ENCODE data around the gene UTS2B.

DNA sequence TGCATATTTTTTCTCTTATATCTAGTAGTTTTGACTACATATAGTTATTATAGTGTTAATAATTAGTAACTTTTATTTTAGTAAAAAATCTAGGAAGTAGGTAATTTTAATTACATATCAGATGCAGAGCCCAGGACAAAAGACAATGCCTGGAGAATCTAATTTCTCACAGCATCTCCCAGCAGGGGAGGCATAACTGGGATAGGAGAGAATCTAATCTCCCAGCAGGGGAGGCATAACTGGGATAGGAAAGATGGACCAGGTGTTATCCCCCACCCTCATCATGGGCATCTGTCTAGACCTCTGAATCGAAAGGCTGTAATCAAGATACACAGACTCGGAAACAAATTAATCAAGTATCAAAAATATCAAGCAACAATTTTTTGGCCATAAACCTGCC is 73.0 kb downstream of the UTS2B start:
- TF ChIP-seq, protein P1, sequence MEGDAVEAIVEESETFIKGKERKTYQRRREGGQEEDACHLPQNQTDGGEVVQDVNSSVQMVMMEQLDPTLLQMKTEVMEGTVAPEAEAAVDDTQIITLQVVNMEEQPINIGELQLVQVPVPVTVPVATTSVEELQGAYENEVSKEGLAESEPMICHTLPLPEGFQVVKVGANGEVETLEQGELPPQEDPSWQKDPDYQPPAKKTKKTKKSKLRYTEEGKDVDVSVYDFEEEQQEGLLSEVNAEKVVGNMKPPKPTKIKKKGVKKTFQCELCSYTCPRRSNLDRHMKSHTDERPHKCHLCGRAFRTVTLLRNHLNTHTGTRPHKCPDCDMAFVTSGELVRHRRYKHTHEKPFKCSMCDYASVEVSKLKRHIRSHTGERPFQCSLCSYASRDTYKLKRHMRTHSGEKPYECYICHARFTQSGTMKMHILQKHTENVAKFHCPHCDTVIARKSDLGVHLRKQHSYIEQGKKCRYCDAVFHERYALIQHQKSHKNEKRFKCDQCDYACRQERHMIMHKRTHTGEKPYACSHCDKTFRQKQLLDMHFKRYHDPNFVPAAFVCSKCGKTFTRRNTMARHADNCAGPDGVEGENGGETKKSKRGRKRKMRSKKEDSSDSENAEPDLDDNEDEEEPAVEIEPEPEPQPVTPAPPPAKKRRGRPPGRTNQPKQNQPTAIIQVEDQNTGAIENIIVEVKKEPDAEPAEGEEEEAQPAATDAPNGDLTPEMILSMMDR (conservative IDR thresholded peaks at IDR 0.05; ENCODE audit: low read depth in 2 of 2): no peak
- no peak for TF ChIP-seq POLR2AphosphoS5 (IDR thresholded peaks at IDR 0.05; ENCODE audit: low read depth)
- TF ChIP-seq, protein P2, sequence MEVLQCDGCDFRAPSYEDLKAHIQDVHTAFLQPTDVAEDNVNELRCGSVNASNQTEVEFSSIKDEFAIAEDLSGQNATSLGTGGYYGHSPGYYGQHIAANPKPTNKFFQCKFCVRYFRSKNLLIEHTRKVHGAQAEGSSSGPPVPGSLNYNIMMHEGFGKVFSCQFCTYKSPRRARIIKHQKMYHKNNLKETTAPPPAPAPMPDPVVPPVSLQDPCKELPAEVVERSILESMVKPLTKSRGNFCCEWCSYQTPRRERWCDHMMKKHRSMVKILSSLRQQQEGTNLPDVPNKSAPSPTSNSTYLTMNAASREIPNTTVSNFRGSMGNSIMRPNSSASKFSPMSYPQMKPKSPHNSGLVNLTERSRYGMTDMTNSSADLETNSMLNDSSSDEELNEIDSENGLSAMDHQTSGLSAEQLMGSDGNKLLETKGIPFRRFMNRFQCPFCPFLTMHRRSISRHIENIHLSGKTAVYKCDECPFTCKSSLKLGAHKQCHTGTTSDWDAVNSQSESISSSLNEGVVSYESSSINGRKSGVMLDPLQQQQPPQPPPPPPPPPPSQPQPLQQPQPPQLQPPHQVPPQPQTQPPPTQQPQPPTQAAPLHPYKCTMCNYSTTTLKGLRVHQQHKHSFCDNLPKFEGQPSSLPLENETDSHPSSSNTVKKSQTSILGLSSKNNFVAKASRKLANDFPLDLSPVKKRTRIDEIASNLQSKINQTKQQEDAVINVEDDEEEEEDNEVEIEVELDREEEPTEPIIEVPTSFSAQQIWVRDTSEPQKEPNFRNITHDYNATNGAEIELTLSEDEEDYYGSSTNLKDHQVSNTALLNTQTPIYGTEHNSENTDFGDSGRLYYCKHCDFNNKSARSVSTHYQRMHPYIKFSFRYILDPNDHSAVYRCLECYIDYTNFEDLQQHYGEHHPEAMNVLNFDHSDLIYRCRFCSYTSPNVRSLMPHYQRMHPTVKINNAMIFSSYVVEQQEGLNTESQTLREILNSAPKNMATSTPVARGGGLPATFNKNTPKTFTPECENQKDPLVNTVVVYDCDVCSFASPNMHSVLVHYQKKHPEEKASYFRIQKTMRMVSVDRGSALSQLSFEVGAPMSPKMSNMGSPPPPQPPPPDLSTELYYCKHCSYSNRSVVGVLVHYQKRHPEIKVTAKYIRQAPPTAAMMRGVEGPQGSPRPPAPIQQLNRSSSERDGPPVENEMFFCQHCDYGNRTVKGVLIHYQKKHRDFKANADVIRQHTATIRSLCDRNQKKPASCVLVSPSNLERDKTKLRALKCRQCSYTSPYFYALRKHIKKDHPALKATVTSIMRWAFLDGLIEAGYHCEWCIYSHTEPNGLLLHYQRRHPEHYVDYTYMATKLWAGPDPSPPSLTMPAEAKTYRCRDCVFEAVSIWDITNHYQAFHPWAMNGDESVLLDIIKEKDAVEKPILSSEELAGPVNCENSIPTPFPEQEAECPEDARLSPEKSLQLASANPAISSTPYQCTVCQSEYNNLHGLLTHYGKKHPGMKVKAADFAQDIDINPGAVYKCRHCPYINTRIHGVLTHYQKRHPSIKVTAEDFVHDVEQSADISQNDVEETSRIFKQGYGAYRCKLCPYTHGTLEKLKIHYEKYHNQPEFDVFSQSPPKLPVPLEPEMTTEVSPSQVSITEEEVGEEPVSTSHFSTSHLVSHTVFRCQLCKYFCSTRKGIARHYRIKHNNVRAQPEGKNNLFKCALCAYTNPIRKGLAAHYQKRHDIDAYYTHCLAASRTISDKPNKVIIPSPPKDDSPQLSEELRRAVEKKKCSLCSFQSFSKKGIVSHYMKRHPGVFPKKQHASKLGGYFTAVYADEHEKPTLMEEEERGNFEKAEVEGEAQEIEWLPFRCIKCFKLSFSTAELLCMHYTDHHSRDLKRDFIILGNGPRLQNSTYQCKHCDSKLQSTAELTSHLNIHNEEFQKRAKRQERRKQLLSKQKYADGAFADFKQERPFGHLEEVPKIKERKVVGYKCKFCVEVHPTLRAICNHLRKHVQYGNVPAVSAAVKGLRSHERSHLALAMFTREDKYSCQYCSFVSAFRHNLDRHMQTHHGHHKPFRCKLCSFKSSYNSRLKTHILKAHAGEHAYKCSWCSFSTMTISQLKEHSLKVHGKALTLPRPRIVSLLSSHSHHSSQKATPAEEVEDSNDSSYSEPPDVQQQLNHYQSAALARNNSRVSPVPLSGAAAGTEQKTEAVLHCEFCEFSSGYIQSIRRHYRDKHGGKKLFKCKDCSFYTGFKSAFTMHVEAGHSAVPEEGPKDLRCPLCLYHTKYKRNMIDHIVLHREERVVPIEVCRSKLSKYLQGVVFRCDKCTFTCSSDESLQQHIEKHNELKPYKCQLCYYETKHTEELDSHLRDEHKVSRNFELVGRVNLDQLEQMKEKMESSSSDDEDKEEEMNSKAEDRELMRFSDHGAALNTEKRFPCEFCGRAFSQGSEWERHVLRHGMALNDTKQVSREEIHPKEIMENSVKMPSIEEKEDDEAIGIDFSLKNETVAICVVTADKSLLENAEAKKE (CRISPR knock-in tag; IDR thresholded peaks at IDR 0.05): no peak
- no peak for TF ChIP-seq EZH2 (IDR thresholded peaks at IDR 0.05; ENCODE audit: low read depth, unreplicated experiment)
- TF ChIP-seq, protein P3, sequence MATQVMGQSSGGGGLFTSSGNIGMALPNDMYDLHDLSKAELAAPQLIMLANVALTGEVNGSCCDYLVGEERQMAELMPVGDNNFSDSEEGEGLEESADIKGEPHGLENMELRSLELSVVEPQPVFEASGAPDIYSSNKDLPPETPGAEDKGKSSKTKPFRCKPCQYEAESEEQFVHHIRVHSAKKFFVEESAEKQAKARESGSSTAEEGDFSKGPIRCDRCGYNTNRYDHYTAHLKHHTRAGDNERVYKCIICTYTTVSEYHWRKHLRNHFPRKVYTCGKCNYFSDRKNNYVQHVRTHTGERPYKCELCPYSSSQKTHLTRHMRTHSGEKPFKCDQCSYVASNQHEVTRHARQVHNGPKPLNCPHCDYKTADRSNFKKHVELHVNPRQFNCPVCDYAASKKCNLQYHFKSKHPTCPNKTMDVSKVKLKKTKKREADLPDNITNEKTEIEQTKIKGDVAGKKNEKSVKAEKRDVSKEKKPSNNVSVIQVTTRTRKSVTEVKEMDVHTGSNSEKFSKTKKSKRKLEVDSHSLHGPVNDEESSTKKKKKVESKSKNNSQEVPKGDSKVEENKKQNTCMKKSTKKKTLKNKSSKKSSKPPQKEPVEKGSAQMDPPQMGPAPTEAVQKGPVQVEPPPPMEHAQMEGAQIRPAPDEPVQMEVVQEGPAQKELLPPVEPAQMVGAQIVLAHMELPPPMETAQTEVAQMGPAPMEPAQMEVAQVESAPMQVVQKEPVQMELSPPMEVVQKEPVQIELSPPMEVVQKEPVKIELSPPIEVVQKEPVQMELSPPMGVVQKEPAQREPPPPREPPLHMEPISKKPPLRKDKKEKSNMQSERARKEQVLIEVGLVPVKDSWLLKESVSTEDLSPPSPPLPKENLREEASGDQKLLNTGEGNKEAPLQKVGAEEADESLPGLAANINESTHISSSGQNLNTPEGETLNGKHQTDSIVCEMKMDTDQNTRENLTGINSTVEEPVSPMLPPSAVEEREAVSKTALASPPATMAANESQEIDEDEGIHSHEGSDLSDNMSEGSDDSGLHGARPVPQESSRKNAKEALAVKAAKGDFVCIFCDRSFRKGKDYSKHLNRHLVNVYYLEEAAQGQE (IDR thresholded peaks at IDR 0.05; ENCODE audit: unreplicated experiment): no peak
- TF ChIP-seq EZH2phosphoT487 (IDR thresholded peaks at IDR 0.05; ENCODE audit: unreplicated experiment): no peak
- no peak for TF ChIP-seq CREB1 (CRISPR knock-in tag; IDR thresholded peaks at IDR 0.05; ENCODE audit: low read depth)
- TF ChIP-seq NANOG (IDR thresholded peaks at IDR 0.05; ENCODE audit: borderline replicate concordance): no peak
- no peak for TF ChIP-seq STAT1 (IDR thresholded peaks at IDR 0.05; ENCODE audit: unreplicated experiment)
- TF ChIP-seq JUNB (IDR thresholded peaks at IDR 0.05; ENCODE audit: unreplicated experiment): no peak
- TF ChIP-seq, protein P4, sequence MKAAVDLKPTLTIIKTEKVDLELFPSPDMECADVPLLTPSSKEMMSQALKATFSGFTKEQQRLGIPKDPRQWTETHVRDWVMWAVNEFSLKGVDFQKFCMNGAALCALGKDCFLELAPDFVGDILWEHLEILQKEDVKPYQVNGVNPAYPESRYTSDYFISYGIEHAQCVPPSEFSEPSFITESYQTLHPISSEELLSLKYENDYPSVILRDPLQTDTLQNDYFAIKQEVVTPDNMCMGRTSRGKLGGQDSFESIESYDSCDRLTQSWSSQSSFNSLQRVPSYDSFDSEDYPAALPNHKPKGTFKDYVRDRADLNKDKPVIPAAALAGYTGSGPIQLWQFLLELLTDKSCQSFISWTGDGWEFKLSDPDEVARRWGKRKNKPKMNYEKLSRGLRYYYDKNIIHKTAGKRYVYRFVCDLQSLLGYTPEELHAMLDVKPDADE (IDR thresholded peaks at IDR 0.05): no peak
- TF ChIP-seq ZNF114 (CRISPR knock-in tag; IDR thresholded peaks at IDR 0.05): no peak
- no peak for TF ChIP-seq ZNF331 (CRISPR knock-in tag; IDR thresholded peaks at IDR 0.05; ENCODE audit: low read depth)

Data from GM23338 (cell line).